ENCODE data around the gene LRCH2.

Gene LRCH2

DNA sequence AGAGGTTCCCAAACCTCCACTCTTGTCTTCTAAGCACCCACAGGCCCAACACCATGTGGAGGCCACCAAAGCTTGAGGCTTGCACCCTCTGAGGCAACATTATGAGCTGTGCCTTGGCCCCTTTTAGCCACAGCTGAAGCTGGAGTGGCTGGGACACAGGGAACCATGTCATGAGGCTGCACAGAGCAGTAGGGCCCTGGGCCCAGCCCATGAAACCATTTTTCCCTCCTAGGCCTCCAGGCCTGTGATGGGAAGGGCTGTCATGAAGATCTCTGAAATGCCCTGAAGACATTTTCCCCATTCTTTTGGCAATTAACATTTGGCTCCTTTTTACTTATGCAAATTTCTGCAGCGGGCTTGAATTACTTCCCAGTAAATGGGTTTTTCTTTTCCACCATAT is 29.9 kb downstream of the LRCH2 start:
- no peak for DNase-seq

DNA sequence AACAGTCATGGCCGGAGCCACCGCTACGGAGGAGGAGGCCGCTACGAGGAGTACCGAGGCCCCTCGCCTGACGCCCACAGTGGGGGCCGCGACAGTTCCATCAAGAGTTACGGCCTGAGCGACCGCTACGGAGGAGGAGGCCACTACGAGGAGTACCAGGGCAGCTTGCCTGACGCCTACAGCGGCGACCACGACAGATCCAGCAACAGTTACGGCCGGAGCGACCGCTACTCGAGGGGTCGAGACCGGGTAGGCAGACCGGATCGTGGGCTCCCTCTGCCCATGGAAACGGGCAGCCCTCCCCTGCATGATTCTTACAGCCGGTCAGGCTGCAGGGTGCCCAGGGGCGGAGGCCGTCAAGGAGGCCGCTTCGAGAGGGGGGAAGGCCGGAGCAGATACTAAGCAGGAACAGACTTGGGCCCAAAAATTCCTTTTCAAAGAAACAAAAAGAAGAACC is 41.6 kb downstream of the LRCH2 start:
- DNase-seq = no peak

DNA sequence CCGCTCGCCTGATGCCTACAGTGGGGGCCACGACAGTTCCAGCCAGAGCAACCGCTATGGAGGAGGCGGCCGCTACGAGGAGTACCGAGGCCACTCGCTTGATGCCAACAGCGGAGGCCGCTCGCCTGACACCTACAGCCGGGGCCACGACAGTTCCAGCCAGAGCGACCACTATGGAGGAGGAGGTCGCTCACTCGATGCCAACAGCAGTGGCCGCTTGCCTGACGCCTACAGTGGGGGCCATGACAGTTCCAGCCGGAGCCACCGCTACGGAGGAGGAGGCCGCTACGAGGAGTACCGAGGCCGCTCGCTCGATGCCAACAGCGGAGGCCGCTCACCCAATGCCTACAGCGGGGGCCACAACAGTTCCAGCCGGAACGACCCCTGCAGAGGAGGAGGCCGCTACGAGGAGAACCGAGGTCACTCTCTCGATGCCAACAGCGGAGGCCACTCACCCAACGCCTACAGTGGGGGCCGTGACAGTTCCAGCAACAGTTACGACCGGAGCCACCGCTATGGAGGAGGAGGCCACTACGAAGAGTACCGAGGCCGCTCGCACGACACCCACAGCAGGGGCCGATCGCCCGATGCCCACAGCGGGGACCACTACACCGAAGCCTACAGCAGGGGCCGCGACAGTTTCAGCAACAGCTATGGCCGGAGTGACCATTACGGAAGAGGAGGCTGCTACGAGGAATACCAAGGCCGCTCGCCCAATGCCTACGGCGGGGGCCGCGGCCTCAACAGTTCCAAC is 42.2 kb downstream of the LRCH2 start:
- DNase-seq = no peak

DNA sequence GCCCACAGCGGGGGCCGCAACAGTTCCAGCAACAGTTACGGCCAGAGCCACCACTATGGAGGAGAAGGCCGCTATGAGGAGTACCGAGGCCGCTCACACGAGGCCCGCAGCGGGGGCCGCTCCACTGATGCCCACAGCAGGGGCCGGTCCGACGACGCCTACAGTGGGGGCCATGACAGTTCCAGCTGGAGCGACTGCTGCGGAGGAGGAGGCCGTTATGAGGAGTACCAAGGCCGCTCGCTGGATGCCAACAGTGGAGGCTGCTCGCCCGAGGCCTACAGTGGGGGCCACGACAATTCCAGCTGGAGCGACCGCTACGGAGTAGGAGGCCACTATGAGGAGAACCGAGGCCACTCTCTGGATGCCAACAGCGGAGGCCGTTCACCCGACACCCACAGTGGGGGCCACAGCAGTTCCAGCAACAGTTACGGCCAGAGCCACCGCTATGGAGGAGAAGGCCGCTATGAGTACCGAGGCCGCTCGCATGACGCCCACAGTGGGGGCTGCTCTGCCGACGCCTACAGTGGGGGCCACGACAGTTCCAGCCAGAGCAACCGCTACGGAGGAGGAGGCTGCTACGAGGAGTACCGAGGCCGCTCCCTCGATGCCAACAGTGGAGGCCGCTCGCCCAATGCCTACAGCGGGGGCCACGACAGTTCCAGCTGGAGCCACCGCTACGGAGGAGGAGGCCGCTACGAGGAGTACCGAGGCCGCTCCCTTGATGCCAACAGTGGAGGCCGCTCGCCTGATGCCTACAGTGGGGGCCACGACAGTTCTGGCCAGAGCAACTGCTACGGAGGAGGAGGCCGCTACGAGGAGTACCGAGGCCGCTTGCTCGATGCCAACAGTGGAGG is 43.0 kb downstream of the LRCH2 start:
- DNase-seq = no peak

DNA sequence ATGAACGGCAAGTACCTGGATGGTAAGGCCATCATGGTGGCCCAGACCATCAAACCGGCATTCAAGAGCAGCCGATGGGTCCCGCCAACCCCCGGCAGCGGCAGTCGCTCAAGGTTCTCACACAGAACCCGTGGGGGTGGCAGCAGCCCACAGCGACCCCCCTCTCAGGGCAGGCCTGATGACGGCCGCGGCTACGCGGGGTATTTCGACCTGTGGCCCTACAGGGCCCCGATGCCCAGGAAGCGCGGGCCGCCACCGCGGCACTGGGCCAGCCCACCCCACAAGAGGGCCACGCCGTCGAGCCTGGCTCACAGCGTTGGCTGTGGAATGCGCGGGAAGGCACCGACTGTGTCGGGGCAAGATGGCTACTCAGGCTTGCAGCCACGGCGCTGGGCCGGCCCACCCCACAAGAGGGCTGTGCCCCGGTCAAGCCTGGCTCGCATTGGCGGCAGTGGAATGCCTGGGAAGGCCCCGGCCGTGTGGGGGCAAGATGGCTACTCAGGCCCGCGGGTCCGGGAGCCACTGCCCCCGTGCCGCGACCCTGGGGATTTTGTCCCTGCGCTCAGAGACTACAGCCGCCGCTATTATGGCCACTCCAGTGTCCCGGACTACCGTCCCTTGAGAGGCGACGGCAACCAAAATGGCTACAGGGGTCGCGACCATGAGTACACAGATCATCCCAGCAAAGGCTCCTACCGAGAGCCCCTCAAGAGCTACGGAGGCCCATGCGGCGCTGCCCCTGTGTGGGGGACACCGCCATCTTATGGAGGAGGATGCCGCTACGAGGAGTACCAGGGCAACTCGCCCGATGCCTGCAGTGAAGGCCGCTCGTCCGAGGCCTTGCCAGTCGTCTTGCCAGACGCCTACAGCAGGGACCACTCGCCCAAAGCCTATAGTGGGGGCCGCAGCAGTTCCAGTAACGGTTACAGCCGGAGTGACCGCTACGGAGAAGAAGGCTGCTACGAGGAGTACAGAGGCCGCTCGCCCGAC is 44.0 kb downstream of the LRCH2 start:
- DNase-seq = no peak

DNA sequence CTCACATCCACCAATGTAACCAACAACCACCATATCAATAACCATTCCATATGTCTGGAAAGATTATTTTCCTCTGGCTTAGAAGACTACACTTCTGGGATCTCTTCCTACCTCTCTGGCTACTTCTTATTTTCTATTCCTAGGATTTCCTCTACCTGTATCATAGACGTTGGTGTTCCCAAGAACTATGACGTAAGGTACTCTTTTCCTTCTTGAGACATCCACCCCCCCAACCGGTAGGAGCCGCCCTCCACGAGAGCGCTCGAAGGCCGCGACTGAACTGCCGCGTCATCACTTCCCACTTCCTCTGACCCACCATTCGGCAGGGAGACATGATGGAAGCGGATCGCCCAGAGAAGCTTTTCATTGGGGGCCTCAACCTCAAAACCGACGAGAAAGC is 44.8 kb downstream of the LRCH2 start, which contains the start of gene RBMXL3:
TSS of gene RBMXL3 (plus strand) at position 301 of the 400 bp plus-strand sequence. CDS start at position 333, 32 bp downstream.
- no peak for DNase-seq

DNA sequence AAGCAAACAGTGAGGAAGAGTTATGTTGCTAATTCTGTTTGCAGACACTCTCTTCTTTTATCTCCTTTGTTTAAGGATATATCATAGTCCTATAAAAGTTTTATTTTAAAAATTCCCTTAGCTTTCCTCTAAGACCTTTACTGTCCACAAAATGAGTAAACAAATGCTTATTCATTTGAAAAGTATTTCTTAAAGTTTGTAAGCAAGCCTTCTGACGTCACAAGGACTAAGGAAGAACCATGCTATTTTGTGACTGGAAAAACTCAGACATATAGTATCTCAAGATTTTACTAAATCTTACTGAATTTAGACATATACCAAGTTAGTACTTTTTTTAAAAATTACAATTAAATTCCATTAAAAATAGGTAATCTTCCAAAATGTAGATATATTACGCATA is 49.9 kb downstream of the LRCH2 start:
- DNase-seq = no peak

DNA sequence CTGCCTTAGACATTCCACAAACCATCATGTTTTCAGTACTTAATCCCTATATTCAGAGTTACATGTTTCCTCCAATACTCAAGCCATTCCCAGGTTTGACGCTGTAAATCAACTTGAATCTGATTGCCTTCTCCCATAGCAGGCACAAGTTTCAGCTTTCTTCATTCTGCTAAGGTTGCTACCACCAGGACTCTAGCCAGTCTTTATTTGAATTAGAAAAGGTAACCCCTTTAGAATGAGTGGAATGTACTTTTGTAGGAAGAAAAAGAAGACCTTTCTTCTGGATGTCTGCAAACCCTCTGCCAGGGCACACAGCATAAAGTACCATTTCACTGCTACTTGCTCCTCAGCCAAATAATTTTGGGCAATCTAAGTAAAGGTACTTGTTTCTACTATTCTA is 55.4 kb downstream of the LRCH2 start:
- no peak for DNase-seq

DNA sequence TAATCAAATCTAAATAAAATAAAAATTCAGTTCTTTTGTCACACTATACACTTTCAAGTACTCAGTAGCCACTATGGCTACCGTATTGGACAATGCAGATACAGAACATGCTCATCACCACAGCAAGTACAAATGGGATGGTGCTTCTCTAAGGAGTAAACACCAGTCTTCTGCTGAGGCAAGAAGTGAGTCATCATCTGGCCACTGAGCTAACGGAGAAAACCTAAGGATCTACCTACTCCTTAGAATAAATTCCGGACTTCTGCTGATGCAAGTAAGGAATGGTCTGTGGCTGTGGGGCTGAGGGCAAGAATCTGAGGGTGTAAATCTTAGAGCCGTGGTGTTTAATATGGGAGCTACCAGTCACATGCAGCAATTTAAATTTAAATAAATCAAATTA is 56.0 kb downstream of the LRCH2 start:
- DNase-seq = no peak

DNA sequence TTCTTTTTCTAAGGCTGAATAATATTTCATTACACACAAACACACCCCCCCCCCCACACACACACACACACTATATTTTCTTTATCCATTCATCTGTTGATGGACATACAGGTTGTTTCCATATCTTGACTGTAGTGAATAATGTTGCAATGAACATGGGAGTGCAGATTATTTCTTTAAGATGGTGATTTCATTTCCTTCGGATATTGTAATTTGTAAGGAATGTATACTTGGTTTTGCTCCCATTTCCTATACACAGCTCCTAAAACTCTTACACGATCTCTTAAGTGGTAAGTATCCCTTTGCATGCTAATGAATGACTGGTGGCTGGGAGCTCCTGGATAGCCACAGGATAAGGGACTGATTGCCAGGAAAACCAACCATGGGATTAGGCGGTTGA is 59.3 kb downstream of the LRCH2 start:
- no peak for DNase-seq

DNA sequence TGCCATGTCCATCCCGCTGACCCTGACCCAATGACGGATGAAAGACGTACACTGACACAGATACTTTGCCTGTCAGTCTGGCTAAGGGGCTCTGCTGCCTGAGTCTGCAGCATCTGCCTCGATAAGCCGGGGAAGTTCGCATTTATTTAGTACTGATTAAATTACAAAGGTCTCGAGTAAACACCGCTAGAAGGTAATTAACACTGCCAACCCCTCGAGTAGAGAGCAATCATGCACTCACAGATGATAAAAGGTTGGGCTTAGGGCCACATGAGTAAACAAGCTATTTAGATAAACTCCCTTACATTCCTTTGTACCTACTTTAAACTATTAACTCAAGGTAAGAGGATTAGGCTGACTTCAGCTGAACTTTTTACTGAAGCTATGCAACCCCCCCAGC is 60.7 kb downstream of the LRCH2 start:
- no peak for DNase-seq

DNA sequence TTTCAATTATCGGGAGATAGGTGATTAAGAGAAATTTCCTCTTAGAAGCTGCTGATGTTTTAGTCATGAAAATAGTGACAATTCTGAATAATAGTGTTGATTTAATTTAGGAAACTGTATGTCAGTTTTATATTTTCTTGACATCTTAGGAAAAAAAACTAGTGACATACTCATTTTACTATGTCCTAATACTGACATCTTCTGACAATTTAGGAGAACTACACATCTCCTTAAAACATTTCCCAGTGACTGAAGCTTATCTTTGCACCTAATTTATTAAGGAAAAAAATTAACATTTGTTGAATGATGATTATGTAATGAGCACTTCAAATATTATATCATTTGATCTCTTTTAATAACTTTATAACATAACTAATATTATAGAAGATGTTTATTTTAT is 86.7 kb downstream of the LRCH2 start:
- DNase-seq = no peak

DNA sequence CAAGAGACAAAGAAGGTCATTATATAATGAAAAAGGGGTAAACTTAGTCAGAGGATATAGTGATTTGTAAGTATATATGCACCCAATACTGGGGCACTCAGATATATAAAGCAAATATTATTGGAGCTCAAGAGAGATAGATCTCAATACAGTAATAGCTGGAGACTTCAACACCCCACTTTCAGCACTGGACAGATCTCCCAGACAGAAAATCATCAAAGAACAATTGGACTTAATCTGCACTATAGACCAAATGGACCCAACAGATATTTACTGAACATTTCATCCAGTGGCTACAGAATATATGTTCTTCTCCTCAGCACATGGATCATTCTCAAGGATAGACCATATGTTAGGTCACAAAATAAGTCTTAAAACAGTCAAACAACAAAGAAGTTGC is 91.8 kb downstream of the LRCH2 start:
- no peak for DNase-seq

DNA sequence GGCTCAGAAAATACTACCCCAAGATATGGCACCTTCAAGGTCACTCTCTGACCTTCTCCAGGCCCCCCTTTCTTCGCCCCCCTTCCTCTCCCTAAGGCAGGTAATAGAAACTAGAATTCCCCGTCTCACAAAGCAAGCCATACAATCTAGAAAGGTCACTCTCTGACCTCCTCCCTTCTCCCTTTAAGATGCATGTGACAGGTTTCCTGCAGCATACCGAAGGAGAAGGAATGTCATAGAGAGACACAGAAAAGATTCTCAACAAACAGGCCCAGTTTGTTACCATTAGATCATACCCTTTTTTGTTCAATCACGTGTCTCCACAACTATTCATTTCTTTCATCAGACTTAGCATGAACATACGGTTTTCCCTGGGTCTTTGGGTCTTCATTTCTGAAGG is 95.9 kb downstream of the LRCH2 start:
- no peak for DNase-seq

DNA sequence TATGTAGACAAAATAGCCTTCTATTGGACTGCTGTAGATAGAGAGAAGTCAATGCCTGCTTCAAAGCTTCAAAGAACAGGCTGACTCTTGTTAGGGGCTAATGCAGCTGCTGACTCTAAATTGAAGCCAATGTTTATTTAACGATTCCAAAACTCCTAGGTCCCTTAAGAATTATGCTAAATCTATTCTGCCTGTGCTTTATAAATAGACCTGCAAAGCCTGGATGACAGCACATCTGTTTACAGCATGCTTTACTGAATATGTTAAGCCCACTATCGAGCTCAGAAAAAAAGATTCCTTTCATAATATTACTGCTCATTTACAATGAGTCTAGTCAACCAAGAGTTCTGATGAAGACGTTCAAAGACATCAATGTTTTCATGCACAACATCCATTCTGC is 99.5 kb downstream of the LRCH2 start:
- no peak for DNase-seq

DNA sequence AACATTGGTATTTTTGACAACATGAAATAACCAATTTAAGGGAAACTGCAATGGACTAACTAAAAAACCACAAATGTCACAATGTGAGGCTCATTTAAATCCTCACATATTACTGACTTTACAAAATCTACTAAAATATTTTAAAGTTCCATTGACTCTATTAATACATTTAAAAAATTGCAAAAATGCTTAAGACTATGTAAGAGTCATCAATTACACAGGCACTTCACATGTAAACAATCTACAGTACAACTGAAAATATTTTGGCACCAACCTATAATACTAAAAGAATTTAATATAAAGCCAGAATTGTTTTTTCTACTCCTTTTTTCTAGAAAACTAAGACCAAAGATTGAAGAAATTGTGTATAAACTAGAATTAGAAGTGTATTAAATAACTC is 121.5 kb downstream of the LRCH2 start:
- no peak for DNase-seq

DNA sequence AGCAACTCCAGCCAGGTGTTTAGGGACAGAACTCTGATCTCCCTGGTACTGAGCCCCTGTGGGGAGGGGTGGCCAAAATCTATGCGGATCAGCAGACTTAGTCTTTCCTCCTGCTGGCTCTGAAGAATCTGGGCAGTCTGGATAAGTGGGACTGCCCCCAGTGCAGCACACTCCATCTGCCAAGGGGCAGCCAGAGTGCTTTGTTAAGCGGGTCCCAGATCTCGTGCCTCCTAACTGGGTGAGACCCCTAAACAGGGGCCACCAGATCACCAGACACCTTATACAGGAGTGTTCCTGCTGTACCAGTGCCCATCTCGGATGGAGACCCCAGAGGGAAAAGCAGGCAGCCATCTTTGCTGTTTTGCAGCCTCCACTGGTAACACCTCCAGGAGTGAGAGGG is 135.0 kb downstream of the LRCH2 start:
- no peak for DNase-seq

DNA sequence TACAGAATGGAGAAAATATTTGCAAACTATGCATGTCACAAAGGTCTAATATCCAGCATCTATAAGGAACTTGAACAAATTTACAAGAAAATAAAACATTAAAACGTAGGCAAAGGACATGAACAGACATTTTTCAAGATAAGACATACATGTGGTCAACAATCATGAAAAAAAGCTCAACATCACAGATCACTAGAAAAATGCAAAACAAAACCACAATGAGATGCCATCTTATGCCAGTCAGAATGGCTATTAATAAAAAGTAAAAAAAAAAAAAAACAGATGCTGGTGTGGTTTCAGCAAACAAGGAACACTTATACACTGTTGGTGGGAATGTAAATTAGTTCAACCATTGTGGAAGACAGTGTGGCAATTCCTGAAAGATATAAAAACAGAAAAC is 140.7 kb downstream of the LRCH2 start:
- DNase-seq = no peak

DNA sequence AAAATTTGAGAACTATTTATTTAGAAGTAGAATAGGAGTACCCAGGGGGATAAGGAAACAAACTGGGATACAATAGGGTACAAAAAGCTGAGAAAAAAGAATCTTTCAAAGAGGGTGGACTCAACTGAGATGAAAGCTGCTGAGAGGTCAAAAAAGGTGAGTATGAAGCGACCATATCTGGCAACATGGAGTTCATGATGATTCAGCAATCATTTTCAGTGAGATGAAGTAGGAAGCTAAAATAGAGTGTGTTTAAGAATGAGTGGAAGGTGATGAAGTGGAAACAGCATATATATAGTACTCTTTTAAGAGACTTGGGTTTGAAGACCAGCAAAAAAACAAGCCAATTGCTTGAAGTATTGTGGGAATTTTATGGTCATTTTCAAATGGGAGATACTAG is 144.5 kb downstream of the LRCH2 start:
- DNase-seq = no peak

DNA sequence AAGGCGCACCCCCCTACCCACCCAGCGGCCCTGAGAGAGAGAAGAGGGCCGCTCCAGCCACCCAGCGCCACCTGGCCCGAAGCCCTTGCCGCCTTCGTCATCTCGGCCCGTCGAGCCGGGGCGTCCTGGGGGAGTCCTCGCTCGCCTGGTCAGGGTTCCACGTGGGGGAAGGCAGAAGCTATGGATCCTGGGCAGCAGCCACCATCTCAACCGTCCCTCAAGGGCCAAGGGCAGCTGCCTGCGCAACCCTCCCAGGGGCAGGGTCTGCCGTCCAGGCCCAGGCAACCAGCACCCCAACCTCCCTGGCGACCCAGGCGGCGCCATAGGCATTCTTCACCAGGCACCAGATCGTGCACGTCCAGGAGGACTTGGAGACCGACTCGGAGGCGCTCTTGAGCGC is 165.0 kb downstream of the LRCH2 start:
- no peak for DNase-seq

DNA sequence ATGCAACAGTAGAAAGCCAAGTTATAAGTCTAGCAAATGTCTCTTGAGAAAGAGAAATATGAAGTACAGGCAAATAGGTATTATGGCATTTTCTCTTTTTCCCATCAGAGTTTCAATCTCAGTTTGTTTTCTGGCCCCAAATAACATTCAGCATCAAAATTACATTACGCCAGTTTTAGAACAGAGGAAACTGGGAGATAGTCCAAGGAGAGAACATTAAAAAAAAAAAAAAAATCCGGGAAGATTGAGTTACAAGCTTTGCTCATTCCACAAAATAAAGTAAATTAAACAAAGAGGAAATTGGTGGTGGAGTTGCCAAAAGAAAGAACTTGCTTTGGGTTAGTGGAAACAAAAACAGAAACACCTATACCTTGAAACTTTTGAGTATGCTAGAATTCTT is 166.1 kb downstream of the LRCH2 start:
- no peak for DNase-seq

DNA sequence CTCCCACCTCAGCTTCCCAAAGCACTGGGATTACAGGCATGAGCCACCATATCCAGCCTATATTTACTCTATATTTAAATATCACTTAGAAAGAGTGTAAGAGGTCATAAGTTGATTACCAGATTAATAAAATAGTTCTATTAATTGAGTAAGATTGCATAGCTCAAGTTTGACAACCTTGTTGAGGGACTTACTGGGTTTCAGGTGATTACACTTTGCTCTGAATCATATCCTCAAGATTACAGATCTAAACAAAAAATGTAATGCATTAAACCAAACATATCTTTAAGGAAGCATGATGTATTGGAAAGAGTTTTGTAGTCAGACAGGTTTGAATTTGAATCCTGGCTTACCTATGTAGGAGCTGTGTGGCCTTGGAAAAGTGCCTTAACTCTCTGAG is 168.6 kb downstream of the LRCH2 start:
- DNase-seq = no peak
